ENCODE results near the gene IL20RA.

Gene IL20RA

GRCh38 chr6:137045222-137045789, 541 bp upstream of the IL20RA start:
- FAIRE-seq: no peak
- no peak for DNase-seq (ENCODE audit: low spot score)

- FAIRE-seq: no peak
- DNase-seq (ENCODE audit: low spot score): no peak
Observed at GRCh38 chr6:137043710-137044365, 927 bp downstream of the IL20RA start.

DNA sequence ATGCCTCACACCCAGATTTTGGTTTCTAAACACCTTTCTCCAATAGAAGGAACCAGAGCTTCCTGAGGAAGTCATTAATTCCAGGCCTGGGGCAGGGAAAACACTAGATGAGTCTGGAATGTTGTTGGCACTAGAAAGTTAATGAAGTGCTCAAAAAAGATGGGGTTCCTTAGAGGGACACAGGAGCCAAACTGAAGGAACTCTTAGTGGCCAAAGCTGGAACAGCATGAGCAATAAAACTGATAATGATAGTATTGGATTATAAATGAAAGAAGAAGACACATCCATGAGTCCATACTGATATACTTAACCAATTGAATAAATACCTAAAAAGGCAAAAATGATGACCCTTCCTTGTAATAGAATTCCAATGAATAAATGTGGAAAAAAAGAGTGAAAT, 4.4 kb downstream of the IL20RA start:
- DNase-seq (ENCODE audit: low spot score) (no peak), FAIRE-seq (no peak)

DNA sequence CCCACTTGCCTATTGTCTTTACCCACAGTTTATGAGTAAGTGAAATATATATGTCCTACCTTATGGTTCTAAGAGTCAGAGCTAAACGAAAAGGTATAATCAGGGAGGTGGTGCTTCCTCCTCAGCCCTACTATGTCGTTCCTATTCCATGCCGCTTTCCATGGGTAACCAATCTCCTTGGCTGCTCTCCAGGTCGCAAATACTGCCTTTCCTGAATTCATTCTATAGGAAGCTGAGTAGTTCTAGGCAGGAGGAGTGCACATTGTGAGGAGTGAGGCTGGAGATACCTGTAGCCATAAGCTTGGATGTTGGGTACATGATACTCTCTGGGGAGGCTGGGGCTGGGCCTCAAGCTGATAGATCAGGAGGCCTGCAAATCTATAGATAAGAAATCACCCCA, 5.8 kb downstream of the IL20RA start:
- no peak for FAIRE-seq

DNA sequence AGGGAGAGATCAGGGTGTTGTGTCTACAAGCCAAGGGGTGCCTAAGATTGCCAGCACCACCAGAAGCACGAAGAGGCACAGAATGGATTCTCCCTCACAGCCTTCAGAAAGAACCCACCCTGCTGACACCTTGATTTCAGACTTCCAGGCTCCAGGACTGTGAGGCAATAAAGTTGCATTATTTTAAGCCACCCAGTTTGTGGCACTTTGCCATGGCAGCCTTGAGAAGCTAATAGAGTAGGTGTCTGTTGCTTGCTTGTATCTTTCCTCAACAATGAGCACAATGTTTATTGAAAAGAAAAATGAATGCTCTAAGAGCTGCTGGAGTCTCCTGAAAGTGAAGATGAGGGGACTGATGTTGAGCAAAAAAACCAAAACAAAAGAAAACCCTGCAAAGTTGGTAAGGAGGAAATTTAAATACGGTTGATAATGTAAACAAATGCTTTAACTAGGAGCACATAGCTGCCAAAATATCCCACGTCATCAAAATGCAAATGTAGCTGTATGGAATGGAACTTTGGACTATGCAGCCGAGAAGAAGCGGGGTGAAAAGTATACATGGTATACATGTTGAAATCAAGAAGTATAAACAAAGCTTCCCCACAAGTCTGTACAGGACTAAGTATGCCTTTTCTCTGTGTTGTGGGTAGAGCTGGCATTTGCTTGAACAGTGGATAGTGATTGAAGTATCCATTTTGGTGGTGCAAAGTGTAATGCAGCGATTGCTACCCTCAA, 8.0 kb downstream of the IL20RA start:
- DNase-seq (ENCODE audit: low spot score) (no peak), FAIRE-seq (no peak)

More for the DNA sequence above, 5.8 kb downstream of the IL20RA start:
- no peak for DNase-seq (ENCODE audit: low spot score)

DNA sequence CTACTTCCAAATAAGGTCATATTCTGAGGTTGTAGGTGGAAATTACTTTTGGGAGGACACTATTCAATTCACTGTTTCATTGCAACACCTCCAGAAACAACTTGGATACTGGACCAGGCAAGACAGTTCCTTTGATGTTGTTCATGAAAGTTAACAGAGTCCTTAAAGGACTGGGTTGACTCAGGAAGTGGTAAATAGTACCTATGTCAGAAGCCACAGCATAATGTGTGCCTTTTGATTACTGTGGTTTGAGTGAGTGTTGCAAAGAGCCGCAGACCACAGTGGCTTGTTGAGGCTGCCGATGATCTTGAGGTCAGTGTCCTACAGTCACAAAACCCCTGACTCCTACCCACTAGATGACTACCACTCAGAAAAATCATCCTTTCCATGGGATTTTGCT, 10.9 kb downstream of the IL20RA start:
- FAIRE-seq: peak; percentile 67
- DNase-seq (ENCODE audit: low spot score): peak; percentile 68

GRCh38 chr6:137031122-137031521, 13.6 kb downstream of the IL20RA start:
- DNase-seq (ENCODE audit: low spot score) (no peak), FAIRE-seq (no peak)

GRCh38 chr6:137028912-137029311, 15.9 kb downstream of the IL20RA start:
- no peak for FAIRE-seq
- DNase-seq (ENCODE audit: low spot score): no peak

- no peak for FAIRE-seq
Observed at GRCh38 chr6:137025786-137026730, 18.7 kb downstream of the IL20RA start.

GRCh38 chr6:137024237-137024990, 20.4 kb downstream of the IL20RA start:
- FAIRE-seq: no peak

More at GRCh38 chr6:137025786-137026730, 18.7 kb downstream of the IL20RA start:
- DNase-seq (ENCODE audit: low spot score): no peak

DNA sequence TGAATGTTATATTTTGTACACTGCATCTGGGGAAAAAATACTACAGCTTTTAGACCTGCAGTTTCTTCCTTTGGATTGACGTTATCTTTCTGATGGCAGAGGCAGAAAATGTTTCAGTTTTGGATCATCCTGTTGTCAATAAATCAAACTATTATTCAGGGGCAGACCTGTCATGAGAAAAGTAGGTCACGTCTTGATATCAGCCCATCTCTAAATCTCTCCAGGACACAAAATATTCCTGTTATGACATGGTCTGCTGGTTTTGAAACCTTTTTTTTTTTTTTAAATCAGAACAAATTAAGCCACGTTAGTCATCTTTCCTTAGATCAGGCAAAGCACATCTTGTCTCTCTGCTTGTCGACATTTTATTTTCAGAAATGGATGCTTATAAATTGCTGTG, 24.0 kb downstream of the IL20RA start:
- DNase-seq (ENCODE audit: low spot score): no peak
- no peak for FAIRE-seq

More at GRCh38 chr6:137024237-137024990, 20.4 kb downstream of the IL20RA start:
- no peak for DNase-seq (ENCODE audit: low spot score)

DNA sequence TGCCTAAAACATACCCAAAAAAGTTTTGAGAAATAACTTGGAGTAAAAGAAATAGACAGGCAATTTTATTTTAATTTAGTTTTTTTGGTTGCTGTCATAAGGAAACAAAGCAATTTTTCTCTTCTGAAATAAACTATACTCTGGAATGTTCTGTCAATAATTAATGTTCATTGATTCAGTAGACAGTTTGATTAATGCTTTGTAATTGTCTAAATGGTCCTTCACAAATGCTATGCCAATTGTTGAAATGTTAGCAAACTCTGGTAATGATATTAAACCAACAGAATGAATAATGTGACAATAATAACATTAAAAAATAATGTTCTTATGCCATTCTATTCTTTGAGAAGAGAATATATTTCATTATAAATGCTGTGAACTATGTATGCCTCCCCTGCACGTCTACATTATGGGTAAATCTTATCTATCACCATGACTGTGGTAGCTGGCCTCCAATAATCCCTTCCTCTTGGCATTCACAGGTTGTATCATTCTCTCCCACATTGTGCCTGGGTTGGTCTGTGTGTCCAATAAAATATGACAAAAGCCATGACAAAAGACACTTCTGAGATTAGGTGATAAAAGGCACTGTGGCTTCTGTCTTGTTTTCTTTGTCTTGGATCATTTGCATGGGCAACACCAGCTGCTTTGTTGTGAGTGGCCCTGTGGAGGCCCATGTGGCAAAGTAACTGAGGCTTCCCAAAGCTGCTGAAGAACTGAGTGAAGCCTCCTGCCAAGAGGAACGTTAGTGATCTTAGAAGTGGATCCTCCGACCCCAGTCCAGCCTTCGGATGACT, 25.1 kb downstream of the IL20RA start:
- no peak for DNase-seq (ENCODE audit: low spot score)
- FAIRE-seq: no peak

GRCh38 chr6:137017081-137017480, 27.7 kb downstream of the IL20RA start:
- DNase-seq (ENCODE audit: low spot score) (no peak), FAIRE-seq (no peak)

- FAIRE-seq (no peak), DNase-seq (ENCODE audit: low spot score) (no peak)
Observed at GRCh38 chr6:137016356-137016755, 28.4 kb downstream of the IL20RA start.

DNA sequence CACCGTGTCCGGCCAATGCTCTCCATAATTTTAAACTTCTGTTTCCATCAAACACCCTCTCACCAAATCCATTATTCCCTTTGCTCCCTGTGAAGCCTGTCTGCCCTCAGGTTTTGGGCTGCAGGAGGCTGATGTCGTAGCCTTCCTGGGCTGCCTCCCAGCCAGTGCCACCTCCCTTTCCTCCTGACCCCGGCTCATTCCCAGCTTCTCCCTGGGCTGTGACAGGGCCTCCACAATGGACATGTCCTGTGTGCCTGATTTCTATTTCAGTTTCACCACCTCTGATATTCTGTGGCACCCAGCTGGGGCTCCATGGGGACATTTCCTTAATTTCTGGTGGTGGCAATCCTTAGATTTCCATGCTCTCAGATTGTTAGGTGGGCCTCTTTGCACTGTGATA, 28.8 kb downstream of the IL20RA start:
- FAIRE-seq (no peak), DNase-seq (ENCODE audit: low spot score) (no peak)

GRCh38 chr6:137013738-137014602, 30.8 kb downstream of the IL20RA start:
- DNase-seq (ENCODE audit: low spot score) (no peak), FAIRE-seq (no peak)

GRCh38 chr6:137013031-137013430, 31.7 kb downstream of the IL20RA start:
- no peak for FAIRE-seq
- peak; percentile 21 for DNase-seq (ENCODE audit: low spot score)

GRCh38 chr6:137011406-137011805, 33.4 kb downstream of the IL20RA start:
- DNase-seq (ENCODE audit: low spot score) (no peak), FAIRE-seq (no peak)

- FAIRE-seq (no peak), DNase-seq (ENCODE audit: low spot score) (no peak)
Observed at GRCh38 chr6:137010128-137010718, 34.5 kb downstream of the IL20RA start.
